HCT116 (cell line): ENCODE data around the gene GFOD1. TPM values are rescaled to one million over a fixed set of nuclear protein-coding genes. Genes with fewer than 3 reads are reported as not detected.
"Not testable (repeated sequence)": the region's sequence is repeated elsewhere in the genome, so short reads cannot be mapped to it uniquely, and the experiment has no call there.

Experiments used
- ATAC-seq: fragments of 200-7000 bp; cut with Tn5 transposase; 2 replicates; pipeline ENCODE4 v1.9.1; 2020; ENCODE audit warnings: mild to moderate bottlenecking, moderate library complexity
- BruUV-seq: library from RNA; stranded (reverse); fragments of 400-500 nt; replicated peaks from 2 replicates; lab custom pipeline; 2021; lab: Mats Ljungman, UMichigan
- CTCF ChIA-PET: fragments of 300-600 bp; sonication (Branson Sonifier 250); formaldehyde crosslinking; loops from one replicate; lab custom pipeline; 2021; ENCODE audit warnings: antibody characterized with exemption; lab: Charles Lee
- POLR2A ChIA-PET: fragments of 300-600, 350-600 bp; sonication (Branson Sonifier 250); formaldehyde crosslinking; loops from one replicate; lab custom pipeline; 2021; ENCODE audit warnings: antibody characterized with exemption; lab: Charles Lee
- RAD21 ChIA-PET, 2 experiments: fragments of 300-600 bp; sonication (Branson Sonifier 250); formaldehyde crosslinking; loops; one replicate each; lab custom pipeline; 2023; ENCODE audit warnings: low total read pairs in 2 of 2; ENCODE audit not compliant: uncharacterized antibody in 2 of 2, unreplicated experiment in 2 of 2, low non-redundant PET in 1 of 2; lab: Charles Lee
- DNase-seq: peaks from one replicate; pipeline ENCODE4 v3.0.0-alpha.2; 2010; ENCODE audit warnings: low read depth, low spot score
- H2AFZ ChIP-seq: fragments of 200-600 bp; shearing (Covaris generic), sonication (generic); 2 replicates; pipeline ENCODE4 v1.6.1; 2017; ENCODE audit warnings: low read depth, mixed run types, mixed read lengths, antibody characterized with exemption, low read length; ENCODE audit not compliant: poor library complexity, severe bottlenecking
- H3K27ac ChIP-seq: 2 replicates; pipeline ENCODE4 v1.5.1; 2012; ENCODE audit warnings: low read depth, low read length
- H3K27me3 ChIP-seq: fragments of 200-600 bp; sonication (generic); 2 replicates; pipeline ENCODE4 v1.6.1; 2016; ENCODE audit warnings: mixed run types, low read length, mixed read lengths; ENCODE audit not compliant: insufficient read depth
- H3K36me3 ChIP-seq, 2 experiments: fragments of 200-500 bp in 1 of 2; fragments of 200-600 bp in 1 of 2; sonication (Bioruptor generic) in 1 of 2; sonication (generic) in 1 of 2; 2 replicates each; pipeline versions ENCODE4 v1.5.1 to v1.6.1; 2014 to 2016; ENCODE audit warnings: low read length in 2 of 2, inconsistent platforms in 1 of 2, mixed read lengths in 1 of 2, mixed run types in 1 of 2; ENCODE audit not compliant: insufficient read depth in 2 of 2, control insufficient read depth in 1 of 2
- H3K4me1 ChIP-seq, 2 experiments: fragments of 200-600 bp in 1 of 2; sonication (generic) in 1 of 2; 2 replicates each; pipeline versions ENCODE4 v1.5.1 to v1.6.1; 2012 to 2017; ENCODE audit warnings: low read length in 2 of 2, inconsistent platforms in 1 of 2, mild to moderate bottlenecking in 1 of 2, mixed read lengths in 1 of 2, mixed run types in 1 of 2, moderate library complexity in 1 of 2; ENCODE audit not compliant: insufficient read depth in 2 of 2, control insufficient read depth in 1 of 2
- H3K4me2 ChIP-seq: fragments of 200-600 bp; sonication (generic); 2 replicates; pipeline ENCODE4 v1.6.1; 2017; ENCODE audit warnings: mixed run types, low read length, mixed read lengths
- H3K4me3 ChIP-seq, 2 experiments: fragments of 200-600 bp in 1 of 2; sonication (generic) in 1 of 2; replicated peaks in 1 of 2; 2 replicates each; pipeline ENCODE4 v1.5.1; 2011 to 2016; ENCODE audit warnings: low read length in 2 of 2, control low read depth in 1 of 2, low read depth in 1 of 2, mild to moderate bottlenecking in 1 of 2, mixed read lengths in 1 of 2, mixed run types in 1 of 2
- H3K79me2 ChIP-seq: fragments of 200-600 bp; sonication (generic); 2 replicates; pipeline ENCODE4 v1.6.1; 2017; ENCODE audit warnings: mild to moderate bottlenecking, mixed run types, low read length, moderate library complexity, mixed read lengths; ENCODE audit not compliant: insufficient read depth
- H3K9ac ChIP-seq: fragments of 200-600 bp; sonication (generic); 2 replicates; pipeline ENCODE4 v1.6.1; 2016; ENCODE audit warnings: low read length, mixed read lengths
- H3K9me2 ChIP-seq: fragments of 200-600 bp; sonication (generic), shearing (Covaris generic); 2 replicates; pipeline ENCODE4 v1.6.1; 2017; ENCODE audit warnings: mixed run types, mild to moderate bottlenecking, moderate library complexity; ENCODE audit not compliant: insufficient read depth
- H3K9me3 ChIP-seq, 2 experiments: fragments of 200-500 bp in 1 of 2; fragments of 200-600 bp in 1 of 2; sonication (Bioruptor generic) in 1 of 2; sonication (generic) in 1 of 2; 2 replicates each; pipeline ENCODE4 v1.6.1; 2014 to 2017; ENCODE audit warnings: low read length in 2 of 2, mixed read lengths in 2 of 2, inconsistent platforms in 1 of 2, low read depth in 1 of 2, mild to moderate bottlenecking in 1 of 2, mixed run types in 1 of 2, moderate library complexity in 1 of 2; ENCODE audit not compliant: control insufficient read depth in 1 of 2, insufficient read depth in 1 of 2
- H4K20me1 ChIP-seq: fragments of 200-600 bp; sonication (generic), shearing (Covaris generic); 2 replicates; pipeline ENCODE4 v1.6.1; 2017; ENCODE audit warnings: mixed run types, mild to moderate bottlenecking, moderate library complexity; ENCODE audit not compliant: insufficient read depth
- CEBPB ChIP-seq: IDR thresholded peaks from 2 replicates; pipeline ENCODE4 v1.6.1; 2012; ENCODE audit warnings: low read depth
- EGR1 ChIP-seq: IDR thresholded peaks from 2 replicates; pipeline ENCODE4 v1.6.1; 2012; ENCODE audit warnings: low read depth
- EZH2 ChIP-seq: fragments of 200-600 bp; sonication (generic); IDR thresholded peaks from 2 replicates; pipeline ENCODE4 v1.6.1; 2017; ENCODE audit warnings: antibody characterized with exemption, mixed run types
- FOSL1 ChIP-seq: IDR thresholded peaks from 2 replicates; pipeline ENCODE4 v1.6.1; 2012; ENCODE audit warnings: low read depth
- MAX ChIP-seq: IDR thresholded peaks from 2 replicates; pipeline ENCODE4 v1.6.1; 2012
- SRF ChIP-seq: IDR thresholded peaks from 2 replicates; pipeline ENCODE4 v1.6.1; 2012; ENCODE audit warnings: low read depth
- TCF7L2 ChIP-seq: IDR thresholded peaks from 2 replicates; pipeline ENCODE4 v1.7.0; 2011; ENCODE audit warnings: borderline replicate concordance, inconsistent platforms; ENCODE audit not compliant: insufficient read depth, insufficient read length; ENCODE audit errors: extremely low read depth
- YY1 ChIP-seq: IDR thresholded peaks from 2 replicates; pipeline ENCODE4 v1.6.1; 2011; ENCODE audit warnings: low read length, low read depth, moderate library complexity, mild to moderate bottlenecking; ENCODE audit not compliant: insufficient replicate concordance; ENCODE audit errors: extremely low read depth
- intact Hi-C: fragments of 100-400 bp; cut with micrococcal nuclease; formaldehyde crosslinking; loops from 2 replicates; pipeline ENCODE4 v1.10.0; 2022
- total RNA-seq: library from RNA; stranded (reverse); gene quantifications from one replicate; pipeline ENCODE4 v1.2.1, GENCODE V29; 2021; ENCODE audit not compliant: unreplicated experiment

The GFOD1 gene
- total RNA-seq, 1 experiment from 2014 or later, result 3.8 TPM

- ChIA-PET RAD21 (no interaction called here), POLR2A (no interaction called here), CTCF (no interaction called here)
- Histone ChIP-seq H3K9ac (no peak overlapping the region), H3K79me2 (no peaks in the 10 kb centered on the region), H3K27me3 (no peaks in the 10 kb centered on the region), H4K20me1 (no peaks in the 10 kb centered on the region), H2AFZ (no peak overlapping the region), H3K9me2 (no peaks in the 10 kb centered on the region), H3K9me3 (no peaks in the 10 kb centered on the region), H3K4me3 (no peak overlapping the region), H3K4me1 (peaks cover 0 to 3% of the 10 kb centered on the region in 2 experiments; a peak in 1 of 4 replicates), H3K27ac (no peak overlapping the region), H3K4me2 (no peak overlapping the region), H3K36me3 (no peaks in the 10 kb centered on the region)
- DNase-seq (no peak), ATAC-seq (no peak)
- BruUV-seq, result no TSS peak
- no peak for TF ChIP-seq CEBPB
- TF ChIP-seq MAX, result no peak
- no peak for TF ChIP-seq TCF7L2
- TF ChIP-seq EGR1, result no peak
- no peak for TF ChIP-seq FOSL1
- TF ChIP-seq EZH2, result no peak
- TF ChIP-seq SRF, result no peak
- TF ChIP-seq YY1, result no peak
- intact Hi-C loops, result no loop called here
Measured at GRCh38 chr6:13434777-13435176, 52.6 kb downstream of the GFOD1 start.

GRCh38 chr6:13434135-13434775, 53.1 kb downstream of the GFOD1 start:
- H3K9ac ChIP-seq, H3K4me1 ChIP-seq, ATAC-seq, H3K4me2 ChIP-seq, H3K36me3 ChIP-seq, CTCF ChIA-PET, H3K27me3 ChIP-seq, RAD21 ChIA-PET, BruUV-seq, H3K9me3 ChIP-seq, POLR2A ChIA-PET, H3K4me3 ChIP-seq, H3K27ac ChIP-seq, DNase-seq, intact Hi-C loops, H4K20me1 ChIP-seq, H3K9me2 ChIP-seq, H3K79me2 ChIP-seq, H2AFZ ChIP-seq: not testable (repeated sequence)
